Right atrium auricular region (tissue), 2 donors: ENCODE results near the gene MAGIX. TPM values are rescaled to one million over a fixed set of nuclear protein-coding genes. Genes with fewer than 3 reads are reported as not detected.
"Not testable (repeated sequence)": the region's sequence is repeated elsewhere in the genome, so short reads cannot be mapped to it uniquely, and the experiment has no call there.

Experiments used
- DNase-seq: peaks from one replicate; pipeline ENCODE4 v3.0.0-alpha.2; 2019; ENCODE audit warnings: low spot score
- H3K27ac ChIP-seq, 2 donors: fragments of 200-600 bp; sonication (generic); 1 replicate in 1 of 2; 2 replicates in 1 of 2; pipeline ENCODE4 v1.5.1; 2016 to 2019
- H3K27me3 ChIP-seq, 2 donors: fragments of 200-600 bp; sonication (generic); one replicate each; pipeline versions ENCODE4 v1.5.1 to v1.6.0; 2017 to 2019
- H3K36me3 ChIP-seq: fragments of 200-600 bp; sonication (generic); one replicate; pipeline ENCODE4 v1.5.1; 2016
- H3K4me1 ChIP-seq, 2 donors: fragments of 200-600 bp; sonication (generic); one replicate each; pipeline versions ENCODE4 v1.5.1 to v1.6.0; 2017 to 2019
- H3K4me3 ChIP-seq, 2 donors: fragments of 200-600 bp; sonication (generic); 1 replicate in 1 of 2; 2 replicates in 1 of 2; pipeline ENCODE4 v1.5.1; 2017 to 2019; ENCODE audit warnings: mild to moderate bottlenecking in 1 of 2, moderate library complexity in 1 of 2
- H3K9me3 ChIP-seq, 2 donors: fragments of 200-600 bp; sonication (generic); one replicate each; pipeline ENCODE4 v1.5.1; 2019
- total RNA-seq, 2 donors: library from RNA; depleted of rRNA; stranded (reverse); fragments of >200 nt; gene quantifications; one replicate each; pipeline ENCODE4 v1.1.0, GENCODE V29; 2016
- TF ChIP-seq, protein P1 (sequence below), 2 donors: fragments of 200-600 bp; sonication (generic); IDR thresholded peaks; one replicate each; pipeline ENCODE4 v1.5.1; 2019; ENCODE audit warnings: antibody characterized with exemption in 2 of 2

The MAGIX gene
- total RNA-seq, 2 donors from 2014 or later = 18.9 to 23.4 TPM

DNA sequence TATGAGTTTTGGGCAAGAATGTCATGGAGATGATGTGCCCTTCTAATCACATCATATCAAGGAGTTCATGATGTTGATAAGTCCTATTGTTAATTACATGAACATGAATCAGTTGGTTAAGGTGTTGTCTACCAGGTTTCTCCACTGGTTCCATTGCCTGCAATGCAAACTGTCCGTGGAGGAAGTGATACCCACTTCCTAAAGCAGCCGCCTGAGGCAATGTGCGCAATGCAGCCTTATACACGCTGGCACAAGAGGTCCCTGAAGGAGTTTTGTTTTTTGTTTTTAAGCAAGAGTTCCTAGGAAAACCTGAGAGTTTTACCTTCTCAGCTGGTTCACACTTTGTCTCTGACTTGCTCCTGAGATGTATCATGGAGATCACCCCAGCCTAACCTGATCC lies 33.1 kb upstream of the MAGIX start:
- Histone ChIP-seq H3K9me3 (no peaks in the 10 kb centered on the region), H3K27me3 (no peaks in the 10 kb centered on the region), H3K27ac (no peak overlapping the region), H3K4me3 (no peak overlapping the region), H3K36me3 (no peaks in the 10 kb centered on the region), H3K4me1 (no peaks in the 10 kb centered on the region)
- TF ChIP-seq, protein P1, sequence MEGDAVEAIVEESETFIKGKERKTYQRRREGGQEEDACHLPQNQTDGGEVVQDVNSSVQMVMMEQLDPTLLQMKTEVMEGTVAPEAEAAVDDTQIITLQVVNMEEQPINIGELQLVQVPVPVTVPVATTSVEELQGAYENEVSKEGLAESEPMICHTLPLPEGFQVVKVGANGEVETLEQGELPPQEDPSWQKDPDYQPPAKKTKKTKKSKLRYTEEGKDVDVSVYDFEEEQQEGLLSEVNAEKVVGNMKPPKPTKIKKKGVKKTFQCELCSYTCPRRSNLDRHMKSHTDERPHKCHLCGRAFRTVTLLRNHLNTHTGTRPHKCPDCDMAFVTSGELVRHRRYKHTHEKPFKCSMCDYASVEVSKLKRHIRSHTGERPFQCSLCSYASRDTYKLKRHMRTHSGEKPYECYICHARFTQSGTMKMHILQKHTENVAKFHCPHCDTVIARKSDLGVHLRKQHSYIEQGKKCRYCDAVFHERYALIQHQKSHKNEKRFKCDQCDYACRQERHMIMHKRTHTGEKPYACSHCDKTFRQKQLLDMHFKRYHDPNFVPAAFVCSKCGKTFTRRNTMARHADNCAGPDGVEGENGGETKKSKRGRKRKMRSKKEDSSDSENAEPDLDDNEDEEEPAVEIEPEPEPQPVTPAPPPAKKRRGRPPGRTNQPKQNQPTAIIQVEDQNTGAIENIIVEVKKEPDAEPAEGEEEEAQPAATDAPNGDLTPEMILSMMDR (IDR thresholded peaks at IDR 0.05) = no peak
- no peak for DNase-seq

DNA sequence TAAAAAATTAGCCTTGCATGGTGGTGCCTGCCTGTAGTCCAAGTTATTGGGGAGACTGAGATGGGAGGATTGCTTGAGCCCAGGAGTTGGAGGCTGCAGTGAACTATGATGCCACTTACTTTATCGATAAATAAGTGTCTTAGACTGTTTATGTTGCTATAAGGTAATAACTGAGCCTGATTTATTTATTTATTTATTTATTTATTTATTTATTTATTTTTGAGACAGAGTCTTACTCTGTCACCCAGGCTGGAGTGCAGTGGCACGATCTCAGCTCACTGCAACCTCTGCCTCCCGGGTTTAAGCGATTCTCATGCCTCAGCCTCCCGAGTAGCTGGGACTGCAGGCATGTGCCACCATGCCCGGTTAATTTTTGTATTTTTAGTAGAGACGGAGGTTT lies 30.3 kb upstream of the MAGIX start:
- not testable (repeated sequence) for H3K27me3 ChIP-seq, H3K27ac ChIP-seq, H3K4me3 ChIP-seq, DNase-seq, H3K36me3 ChIP-seq, H3K4me1 ChIP-seq, H3K9me3 ChIP-seq

DNA sequence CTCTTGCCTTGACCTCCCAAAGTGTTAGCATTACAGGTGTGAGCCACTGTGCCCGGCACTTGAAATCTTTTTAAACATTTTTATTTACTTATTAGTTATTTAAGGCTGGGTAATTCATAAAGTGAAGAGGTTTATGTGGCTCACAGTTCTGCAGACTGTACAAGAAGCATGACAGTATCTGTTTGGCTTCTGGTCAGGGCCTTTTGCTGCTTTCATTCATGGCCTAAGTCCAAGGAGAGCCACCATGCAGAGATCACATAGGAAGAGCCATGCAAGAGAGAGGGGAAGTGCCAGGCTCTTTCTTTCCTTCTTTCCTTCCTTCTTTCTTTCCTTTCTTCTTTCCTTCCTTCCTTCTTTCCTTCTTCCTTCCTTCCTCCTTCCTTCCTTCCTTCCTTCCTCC lies 28.8 kb upstream of the MAGIX start:
- H3K9me3 ChIP-seq = peaks cover 0 to 3% of the 10 kb centered on the region in 2 donors
- H3K36me3 ChIP-seq = no peaks in the 10 kb centered on the region
- DNase-seq = no peak
- no peaks in the 10 kb centered on the region for H3K4me1 ChIP-seq
- H3K4me3 ChIP-seq = no peak overlapping the region
- H3K27me3 ChIP-seq = no peaks in the 10 kb centered on the region
- no peak overlapping the region for H3K27ac ChIP-seq
- TF ChIP-seq, protein P1 (IDR thresholded peaks at IDR 0.05) = no peak

DNA sequence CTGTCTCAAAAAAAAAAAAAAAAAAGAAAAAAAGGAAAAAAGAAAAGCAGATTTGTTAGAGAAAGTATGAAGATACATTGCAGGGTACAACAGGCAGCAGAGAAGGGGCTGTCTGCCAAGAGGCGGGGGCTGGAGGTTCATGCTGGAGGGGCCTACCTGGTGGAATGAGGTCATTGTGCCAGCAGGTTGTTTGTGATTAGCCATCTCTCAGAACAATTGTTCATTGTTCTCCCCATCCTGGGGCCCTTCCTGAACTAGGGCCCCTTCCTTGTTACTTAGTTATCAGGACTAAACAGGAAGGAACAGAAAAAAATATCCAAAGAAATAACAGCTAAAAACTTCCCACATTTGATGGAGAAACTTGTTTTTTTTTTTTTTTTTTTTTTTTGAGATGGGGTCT lies 25.1 kb upstream of the MAGIX start:
- TF ChIP-seq, protein P1 (IDR thresholded peaks at IDR 0.05) = no peak
- H3K4me1 ChIP-seq = no peaks in the 10 kb centered on the region
- H3K27ac ChIP-seq = no peak overlapping the region
- H3K27me3 ChIP-seq = no peaks in the 10 kb centered on the region
- no peak for DNase-seq
- no peaks in the 10 kb centered on the region for H3K36me3 ChIP-seq
- peaks cover 7 to 29% of the 10 kb centered on the region in 2 donors for H3K9me3 ChIP-seq
- H3K4me3 ChIP-seq = no peak overlapping the region

DNA sequence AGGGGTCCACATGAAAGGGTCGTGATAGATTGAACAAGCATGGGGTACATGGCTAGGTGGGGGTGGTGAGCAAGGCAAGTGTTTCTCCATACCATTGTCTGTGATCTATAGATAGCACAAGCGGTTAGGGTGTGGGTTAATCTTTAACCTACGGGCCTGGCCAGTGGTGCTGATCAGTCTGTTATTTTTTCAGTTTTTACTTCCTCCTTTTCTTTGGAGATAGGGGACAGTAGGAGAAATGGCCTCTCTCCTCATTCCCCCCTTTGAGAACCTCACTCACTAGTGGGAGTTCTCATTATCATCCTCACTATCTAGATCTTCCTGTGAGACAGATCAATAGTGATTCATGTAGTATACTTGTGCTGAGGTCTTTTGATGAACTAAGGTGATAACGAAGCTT lies 22.8 kb upstream of the MAGIX start:
- H3K27ac ChIP-seq = no peak overlapping the region
- no peak overlapping the region for H3K4me3 ChIP-seq
- no peaks in the 10 kb centered on the region for H3K4me1 ChIP-seq
- peaks cover 7 to 29% of the 10 kb centered on the region in 2 donors for H3K9me3 ChIP-seq
- H3K27me3 ChIP-seq = no peaks in the 10 kb centered on the region
- no peaks in the 10 kb centered on the region for H3K36me3 ChIP-seq
- TF ChIP-seq, protein P1 (IDR thresholded peaks at IDR 0.05) = no peak
- no peak for DNase-seq

DNA sequence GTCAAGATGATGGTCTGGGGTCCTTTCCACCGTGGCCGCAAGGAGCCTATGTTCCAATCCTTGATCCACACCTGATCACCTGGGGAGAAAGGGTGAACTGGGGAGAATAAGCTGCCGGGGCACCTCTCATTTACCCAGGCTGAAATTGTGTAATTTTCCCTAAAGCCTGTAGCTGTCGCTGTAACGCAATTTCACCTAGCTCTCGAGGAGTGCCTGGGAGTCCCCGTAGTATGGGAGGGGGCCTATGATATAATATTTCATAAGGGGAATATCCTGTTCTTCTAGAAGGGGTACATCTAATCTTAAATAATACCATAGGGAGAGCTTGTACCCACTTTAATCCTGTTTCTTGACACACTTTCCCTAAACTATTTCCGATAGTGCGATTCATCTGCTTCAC lies 20.3 kb upstream of the MAGIX start:
- DNase-seq, H3K4me1 ChIP-seq, H3K27me3 ChIP-seq, H3K36me3 ChIP-seq, H3K4me3 ChIP-seq, H3K27ac ChIP-seq: not testable (repeated sequence)
- H3K9me3 ChIP-seq = peaks cover 7 to 29% of the 10 kb centered on the region in 2 donors
- TF ChIP-seq, protein P1 (IDR thresholded peaks at IDR 0.05) = peak; percentile 21 to 59

DNA sequence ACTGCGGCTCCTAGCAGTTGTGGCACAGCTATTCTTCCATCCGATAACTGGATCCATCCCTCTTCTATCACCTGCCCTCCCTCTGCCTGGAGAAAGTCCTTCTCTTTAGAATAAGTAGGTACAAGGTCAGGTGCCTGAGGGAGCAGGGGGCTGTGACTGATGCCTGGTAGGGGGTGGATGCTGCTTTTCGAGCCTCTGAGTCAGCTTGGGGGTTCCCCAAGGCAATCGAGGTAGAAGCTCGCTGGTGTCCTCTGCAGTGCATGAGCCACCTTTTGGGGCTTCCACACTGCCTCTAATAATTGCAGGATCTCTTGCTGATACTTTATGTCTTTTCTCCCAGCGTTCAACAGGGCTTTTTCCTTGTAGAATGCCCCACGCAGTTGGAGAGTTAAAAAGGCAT lies 19.4 kb upstream of the MAGIX start:
- H3K4me3 ChIP-seq, H3K27ac ChIP-seq, H3K27me3 ChIP-seq, DNase-seq, H3K36me3 ChIP-seq, H3K4me1 ChIP-seq: not testable (repeated sequence)
- peaks cover 7 to 29% of the 10 kb centered on the region in 2 donors for H3K9me3 ChIP-seq
